AG09319 (cell line): ENCODE measurements around the gene MAML1.
"Not testable (repeated sequence)": the region's sequence is repeated elsewhere in the genome, so short reads cannot be mapped to it uniquely, and the experiment has no call there.

Experiments used
- DNase-seq: peaks from one replicate; pipeline ENCODE4 v3.0.0-alpha.2; 2010; ENCODE audit warnings: low read depth; ENCODE audit errors: extremely low read depth
- CTCF ChIP-seq: IDR thresholded peaks from 2 replicates; pipeline ENCODE4 v1.5.1; 2011; ENCODE audit warnings: low read depth, mild to moderate bottlenecking, inconsistent platforms, low read length, moderate library complexity

Gene MAML1

GRCh38 chr5:179732412-179732917 lies at the start of gene MAML1:
MAML1 (plus strand) TSS chr5:179732822; CDS start chr5:179733113, 291 bp downstream.
- TF ChIP-seq CTCF: no peak
- DNase-seq: peak; percentile 100

GRCh38 chr5:179689212-179689611 lies 43.4 kb upstream of the MAML1 start:
- not testable (repeated sequence) for DNase-seq

DNA sequence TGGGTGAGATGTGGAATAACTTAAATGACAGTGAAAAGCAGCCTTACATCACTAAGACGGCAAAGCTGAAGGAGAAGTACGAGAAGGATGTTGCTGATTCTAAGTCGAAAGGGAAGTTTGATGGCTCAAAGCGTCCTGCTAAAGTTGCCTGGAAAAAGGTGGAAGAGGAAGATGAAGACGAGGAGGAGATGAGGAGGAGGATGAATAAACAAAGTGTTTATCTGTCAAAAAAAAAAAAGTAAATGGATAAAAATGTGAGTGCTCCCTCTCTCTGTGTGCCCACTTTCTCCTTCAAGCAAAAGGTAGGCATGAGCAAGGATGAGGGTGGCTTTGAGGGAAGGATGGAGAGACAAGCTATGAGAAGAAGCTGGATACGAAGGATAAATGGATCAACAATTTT lies 38.1 kb upstream of the MAML1 start:
- TF ChIP-seq CTCF: no peak

DNA sequence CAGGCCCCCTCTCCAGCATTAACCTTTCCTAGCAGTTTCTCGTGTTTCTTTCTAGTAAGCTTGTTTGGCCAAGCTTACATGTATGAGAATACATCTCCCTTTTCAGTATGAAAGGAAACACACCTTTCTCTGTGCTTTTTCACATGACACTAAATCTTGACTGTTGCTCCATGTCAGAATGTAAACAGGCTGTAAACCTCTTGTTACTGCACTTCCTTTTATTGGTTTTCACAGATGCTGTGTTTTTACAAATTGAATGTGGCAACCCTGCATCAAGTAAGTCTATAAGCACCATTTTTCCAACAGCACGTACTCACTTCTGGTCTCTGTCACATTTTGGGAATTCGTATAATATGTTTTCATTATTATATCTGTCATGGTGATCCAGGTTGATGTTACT lies 36.0 kb upstream of the MAML1 start:
- no peak for TF ChIP-seq CTCF
- DNase-seq: no peak

More for the DNA sequence above, 38.1 kb upstream of the MAML1 start:
- no peak for DNase-seq

GRCh38 chr5:179697108-179697507 lies 35.5 kb upstream of the MAML1 start:
- no peak for TF ChIP-seq CTCF
- DNase-seq: no peak

GRCh38 chr5:179697543-179697942 lies 35.1 kb upstream of the MAML1 start:
- not testable (repeated sequence) for DNase-seq

DNA sequence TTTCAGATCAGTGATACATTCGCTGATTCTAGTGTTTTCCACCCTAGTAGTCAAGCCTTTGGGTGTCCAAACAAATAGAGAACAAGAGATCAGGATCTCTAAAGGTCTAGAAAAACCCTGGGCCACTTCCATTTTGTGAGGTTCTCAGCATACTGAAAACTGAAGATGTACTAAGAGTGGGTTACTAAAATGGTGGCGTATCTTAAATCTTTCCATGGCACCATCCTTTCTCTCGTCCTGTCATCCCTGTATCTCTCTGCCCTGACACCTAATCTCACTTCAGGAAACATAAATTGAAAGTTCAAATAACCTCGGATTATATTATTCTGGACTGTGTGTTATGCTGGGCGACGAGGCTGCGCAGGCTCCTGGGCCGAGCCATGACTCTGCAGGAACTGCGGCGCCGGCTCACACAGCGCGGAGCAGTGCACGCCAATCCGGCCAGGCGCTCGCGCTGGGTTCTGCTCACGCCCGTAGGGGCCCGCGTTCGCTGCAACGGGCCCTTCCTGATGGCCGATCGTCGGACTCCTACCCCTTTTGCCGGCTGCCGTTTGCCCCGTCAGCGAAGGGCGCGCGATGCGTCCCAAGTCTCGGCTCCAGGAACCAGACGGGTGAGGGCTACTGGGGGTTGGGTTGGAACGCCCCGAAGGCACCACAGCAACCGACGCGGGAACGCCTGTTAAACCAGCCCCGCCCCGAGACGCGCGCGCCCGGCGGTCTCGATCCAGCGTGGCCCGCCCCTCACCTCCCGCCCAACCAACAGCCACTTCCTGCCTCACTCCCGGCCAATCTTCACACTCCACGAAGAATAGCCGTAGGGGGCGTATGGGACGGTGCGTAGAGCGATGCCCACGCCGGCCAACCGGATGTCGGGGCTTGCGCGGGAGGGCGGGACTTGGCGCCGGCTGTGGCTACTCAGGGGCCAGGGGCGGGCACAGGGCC lies 34.4 kb upstream of the MAML1 start:
- no peak for TF ChIP-seq CTCF
- DNase-seq: peak; percentile 98

DNA sequence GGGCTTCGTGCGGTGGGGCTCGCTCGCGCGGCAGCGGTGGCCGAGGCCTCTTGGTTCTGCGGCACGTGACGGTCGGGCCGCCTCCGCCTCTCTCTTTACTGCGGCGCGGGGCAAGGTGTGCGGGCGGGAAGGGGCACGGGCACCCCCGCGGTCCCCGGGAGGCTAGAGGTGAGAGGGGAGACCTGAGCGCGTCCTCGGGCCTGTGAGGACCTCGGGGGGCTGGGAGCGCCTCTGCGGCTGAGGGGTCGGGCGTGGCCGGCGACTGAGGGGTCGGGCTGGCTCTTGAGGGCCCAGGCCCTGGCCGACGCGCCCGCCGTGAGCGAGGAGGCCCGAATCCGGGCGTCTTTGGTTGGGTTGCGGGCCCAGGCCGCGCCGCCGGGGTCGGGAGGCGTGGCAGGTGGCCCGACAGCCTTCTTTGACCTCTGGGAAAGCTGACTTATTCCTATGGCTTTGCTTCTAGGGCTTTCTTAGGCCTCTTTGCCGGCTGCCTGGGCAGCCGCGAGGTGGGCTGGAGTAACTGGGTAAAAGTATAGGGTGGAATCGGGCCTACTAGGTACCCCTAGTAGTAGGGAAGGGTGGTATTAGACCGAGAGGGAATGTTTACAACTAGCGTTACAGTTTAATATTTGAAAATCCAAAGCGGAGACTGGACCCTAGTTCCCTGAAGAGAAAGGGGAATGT lies 33.5 kb upstream of the MAML1 start, which contains the start of gene CANX:
TSS of gene CANX (plus strand) at position 33 of the 681 bp plus-strand sequence. CDS start 6,715 bp downstream, outside the sequence.
- no peak for TF ChIP-seq CTCF
- no peak for DNase-seq
